Measurements from ENCODE around the gene SELENOP.
A peak's percentile ranks its signal among the peaks of the same experiment; 100 is the strongest.

Gene SELENOP

GRCh38 chr5:42756606-42757601 is 54.8 kb downstream of the SELENOP start, which contains the start of gene CCDC152:
TSS of gene CCDC152 (plus strand) at chr5:42756818. CDS start at chr5:42759122, 2,304 bp downstream.
- DNase-seq (ENCODE audit: insufficient read length, low spot score) (peak; percentile 34), FAIRE-seq (peak; percentile 69)
- no peak for TF ChIP-seq POU2F2 (IDR thresholded peaks at IDR 0.05; ENCODE audit: low read depth, low read length)
- TF ChIP-seq POLR2AphosphoS5 (IDR thresholded peaks at IDR 0.05; ENCODE audit: low read depth, low read length), result peak; percentile 45; the same call in 1 of the 2 replicates
- TF ChIP-seq TAF1 (IDR thresholded peaks at IDR 0.05; ENCODE audit: low read depth, low read length), result peak; percentile 54; the same call in 1 of the 2 replicates
- no peak for TF ChIP-seq PAX5 (IDR thresholded peaks at IDR 0.05; ENCODE audit: insufficient read depth, low read length, severe bottlenecking)
- peak; percentile 45; the same call in 1 of the 2 replicates for TF ChIP-seq POLR2A (IDR thresholded peaks at IDR 0.05; ENCODE audit: low read depth, low read length)
- TF ChIP-seq SPI1 (IDR thresholded peaks at IDR 0.05; ENCODE audit: low read depth, low read length), result peak; percentile 73

DNA sequence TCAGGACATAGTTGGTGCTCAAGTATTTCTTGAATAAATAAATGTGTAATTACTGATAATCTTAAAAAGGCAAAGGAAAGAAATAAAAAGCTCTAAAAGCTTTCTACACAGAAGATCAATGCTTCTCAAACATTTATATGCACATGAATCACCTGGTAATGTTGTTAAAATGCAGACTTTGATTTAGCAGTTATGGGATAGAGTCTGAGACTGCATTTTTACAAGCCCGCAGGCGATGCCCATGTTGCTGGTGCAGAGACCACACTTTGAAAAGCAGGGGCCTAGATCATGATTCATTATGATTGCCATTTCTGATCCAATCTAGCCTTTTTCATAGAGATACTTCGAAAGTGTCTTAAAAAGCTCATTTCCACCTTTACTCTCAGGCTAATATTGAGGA is 58.6 kb downstream of the SELENOP start:
- DNase-seq (ENCODE audit: insufficient read length, low spot score), result no peak
- FAIRE-seq, result no peak
- no peak for TF ChIP-seq POU2F2 (IDR thresholded peaks at IDR 0.05; ENCODE audit: low read depth, low read length)
- TF ChIP-seq POLR2AphosphoS5 (IDR thresholded peaks at IDR 0.05; ENCODE audit: low read depth, low read length), result no peak
- TF ChIP-seq PAX5 (IDR thresholded peaks at IDR 0.05; ENCODE audit: insufficient read depth, low read length, severe bottlenecking), result no peak
- TF ChIP-seq POLR2A (IDR thresholded peaks at IDR 0.05; ENCODE audit: low read depth, low read length), result no peak
- TF ChIP-seq TAF1 (IDR thresholded peaks at IDR 0.05; ENCODE audit: low read depth, low read length), result no peak
- no peak for TF ChIP-seq SPI1 (IDR thresholded peaks at IDR 0.05; ENCODE audit: low read depth, low read length)

DNA sequence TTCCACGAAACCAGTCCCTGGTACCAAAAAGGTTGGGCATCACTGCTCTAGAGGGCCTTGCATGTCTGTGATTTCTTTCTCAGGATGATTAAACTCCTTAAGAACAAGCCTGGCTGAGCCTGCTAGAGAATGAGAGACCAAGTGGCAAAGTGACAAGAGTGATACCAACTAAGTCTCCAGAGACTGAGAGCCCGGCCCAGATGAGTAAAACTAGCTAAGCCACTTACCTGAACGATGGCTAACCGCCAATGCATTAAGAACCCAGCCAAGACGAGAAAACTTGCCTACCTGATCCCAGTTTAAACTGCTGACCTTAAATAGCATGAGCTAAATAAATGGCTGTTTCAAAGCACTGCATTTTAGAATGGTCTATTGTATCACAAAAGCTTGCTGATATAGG is 60.6 kb downstream of the SELENOP start:
- TF ChIP-seq POLR2A (IDR thresholded peaks at IDR 0.05; ENCODE audit: low read depth, low read length) (no peak), POLR2AphosphoS5 (IDR thresholded peaks at IDR 0.05; ENCODE audit: low read depth, low read length) (no peak), TAF1 (IDR thresholded peaks at IDR 0.05; ENCODE audit: low read depth, low read length) (no peak), SPI1 (IDR thresholded peaks at IDR 0.05; ENCODE audit: low read depth, low read length) (no peak), PAX5 (IDR thresholded peaks at IDR 0.05; ENCODE audit: insufficient read depth, low read length, severe bottlenecking) (no peak), POU2F2 (IDR thresholded peaks at IDR 0.05; ENCODE audit: low read depth, low read length) (no peak)
- FAIRE-seq, result no peak
- DNase-seq (ENCODE audit: insufficient read length, low spot score), result no peak

GRCh38 chr5:42750507-42750906 is 61.2 kb downstream of the SELENOP start:
- FAIRE-seq, result no peak
- TF ChIP-seq SPI1 (IDR thresholded peaks at IDR 0.05; ENCODE audit: low read depth, low read length), result no peak
- no peak for TF ChIP-seq TAF1 (IDR thresholded peaks at IDR 0.05; ENCODE audit: low read depth, low read length)
- no peak for TF ChIP-seq POLR2A (IDR thresholded peaks at IDR 0.05; ENCODE audit: low read depth, low read length)
- no peak for TF ChIP-seq POU2F2 (IDR thresholded peaks at IDR 0.05; ENCODE audit: low read depth, low read length)
- TF ChIP-seq POLR2AphosphoS5 (IDR thresholded peaks at IDR 0.05; ENCODE audit: low read depth, low read length), result no peak
- TF ChIP-seq PAX5 (IDR thresholded peaks at IDR 0.05; ENCODE audit: insufficient read depth, low read length, severe bottlenecking), result no peak
- DNase-seq (ENCODE audit: insufficient read length, low spot score), result no peak
